ENCODE measurements around the gene GALNT10.

Gene GALNT10

GRCh38 chr5:154364771-154365170 lies 174.2 kb downstream of the GALNT10 start:
- TF ChIP-seq TOX (CRISPR knock-in tag; IDR thresholded peaks at IDR 0.05; ENCODE audit: borderline replicate concordance) (0 out of 2 replicates have a peak, but pooled peaks have one; percentile 47), ARNTL (CRISPR knock-in tag; IDR thresholded peaks at IDR 0.05; ENCODE audit: borderline replicate concordance, low read depth) (no peak), ZNF8 (CRISPR knock-in tag; IDR thresholded peaks at IDR 0.05) (no peak), ISL1 (CRISPR knock-in tag; IDR thresholded peaks at IDR 0.05) (peak; percentile 79)
- ATAC-seq = peak; percentile 34

DNA sequence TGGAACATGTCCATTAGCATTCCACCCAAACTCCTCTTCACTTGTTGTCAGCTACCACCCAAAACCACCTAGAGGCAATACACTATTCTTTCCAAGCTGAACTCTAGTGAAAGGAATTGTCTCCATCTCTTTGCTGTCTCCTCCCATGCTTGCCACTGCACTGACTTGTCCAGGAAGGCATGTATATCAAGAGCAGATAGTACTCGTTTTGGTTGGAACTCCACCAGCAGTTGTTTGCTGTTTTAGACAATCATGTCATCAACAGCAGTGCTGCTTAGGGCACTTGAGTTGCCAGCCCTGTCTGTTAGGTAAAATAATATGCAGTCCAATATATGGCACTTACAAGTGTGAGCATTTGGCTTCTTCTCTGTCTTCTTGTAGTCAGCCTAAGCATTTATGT lies 175.3 kb downstream of the GALNT10 start:
- no peak for TF ChIP-seq SNAI2 (CRISPR knock-in tag; IDR thresholded peaks at IDR 0.05)
- TF ChIP-seq PPARA (CRISPR knock-in tag; IDR thresholded peaks at IDR 0.05; ENCODE audit: borderline replicate concordance) = no peak
- TF ChIP-seq, protein P1, sequence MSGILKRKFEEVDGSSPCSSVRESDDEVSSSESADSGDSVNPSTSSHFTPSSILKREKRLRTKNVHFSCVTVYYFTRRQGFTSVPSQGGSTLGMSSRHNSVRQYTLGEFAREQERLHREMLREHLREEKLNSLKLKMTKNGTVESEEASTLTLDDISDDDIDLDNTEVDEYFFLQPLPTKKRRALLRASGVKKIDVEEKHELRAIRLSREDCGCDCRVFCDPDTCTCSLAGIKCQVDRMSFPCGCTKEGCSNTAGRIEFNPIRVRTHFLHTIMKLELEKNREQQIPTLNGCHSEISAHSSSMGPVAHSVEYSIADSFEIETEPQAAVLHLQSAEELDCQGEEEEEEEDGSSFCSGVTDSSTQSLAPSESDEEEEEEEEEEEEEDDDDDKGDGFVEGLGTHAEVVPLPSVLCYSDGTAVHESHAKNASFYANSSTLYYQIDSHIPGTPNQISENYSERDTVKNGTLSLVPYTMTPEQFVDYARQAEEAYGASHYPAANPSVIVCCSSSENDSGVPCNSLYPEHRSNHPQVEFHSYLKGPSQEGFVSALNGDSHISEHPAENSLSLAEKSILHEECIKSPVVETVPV (CRISPR knock-in tag; IDR thresholded peaks at IDR 0.05) = no peak
- no peak for TF ChIP-seq ESRRG (CRISPR knock-in tag; IDR thresholded peaks at IDR 0.05)
- no peak for TF ChIP-seq ISL1 (CRISPR knock-in tag; IDR thresholded peaks at IDR 0.05)
- TF ChIP-seq, protein P2, sequence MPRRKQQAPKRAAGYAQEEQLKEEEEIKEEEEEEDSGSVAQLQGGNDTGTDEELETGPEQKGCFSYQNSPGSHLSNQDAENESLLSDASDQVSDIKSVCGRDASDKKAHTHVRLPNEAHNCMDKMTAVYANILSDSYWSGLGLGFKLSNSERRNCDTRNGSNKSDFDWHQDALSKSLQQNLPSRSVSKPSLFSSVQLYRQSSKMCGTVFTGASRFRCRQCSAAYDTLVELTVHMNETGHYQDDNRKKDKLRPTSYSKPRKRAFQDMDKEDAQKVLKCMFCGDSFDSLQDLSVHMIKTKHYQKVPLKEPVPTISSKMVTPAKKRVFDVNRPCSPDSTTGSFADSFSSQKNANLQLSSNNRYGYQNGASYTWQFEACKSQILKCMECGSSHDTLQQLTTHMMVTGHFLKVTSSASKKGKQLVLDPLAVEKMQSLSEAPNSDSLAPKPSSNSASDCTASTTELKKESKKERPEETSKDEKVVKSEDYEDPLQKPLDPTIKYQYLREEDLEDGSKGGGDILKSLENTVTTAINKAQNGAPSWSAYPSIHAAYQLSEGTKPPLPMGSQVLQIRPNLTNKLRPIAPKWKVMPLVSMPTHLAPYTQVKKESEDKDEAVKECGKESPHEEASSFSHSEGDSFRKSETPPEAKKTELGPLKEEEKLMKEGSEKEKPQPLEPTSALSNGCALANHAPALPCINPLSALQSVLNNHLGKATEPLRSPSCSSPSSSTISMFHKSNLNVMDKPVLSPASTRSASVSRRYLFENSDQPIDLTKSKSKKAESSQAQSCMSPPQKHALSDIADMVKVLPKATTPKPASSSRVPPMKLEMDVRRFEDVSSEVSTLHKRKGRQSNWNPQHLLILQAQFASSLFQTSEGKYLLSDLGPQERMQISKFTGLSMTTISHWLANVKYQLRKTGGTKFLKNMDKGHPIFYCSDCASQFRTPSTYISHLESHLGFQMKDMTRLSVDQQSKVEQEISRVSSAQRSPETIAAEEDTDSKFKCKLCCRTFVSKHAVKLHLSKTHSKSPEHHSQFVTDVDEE (CRISPR knock-in tag; IDR thresholded peaks at IDR 0.05) = no peak
- no peak for TF ChIP-seq ARNTL (CRISPR knock-in tag; IDR thresholded peaks at IDR 0.05; ENCODE audit: borderline replicate concordance, low read depth)
- ATAC-seq = no peak

- no peak for ATAC-seq
- no peak for TF ChIP-seq ZFP30 (CRISPR knock-in tag; IDR thresholded peaks at IDR 0.05)
- TF ChIP-seq, protein P2 (CRISPR knock-in tag; IDR thresholded peaks at IDR 0.05) = no peak
- TF ChIP-seq CREB5 (CRISPR knock-in tag; IDR thresholded peaks at IDR 0.05; ENCODE audit: low read depth) = no peak
- TF ChIP-seq ZNF565 (CRISPR knock-in tag; conservative IDR thresholded peaks at IDR 0.05; ENCODE audit: low read depth) = no peak
- no peak for TF ChIP-seq ZC3H10 (CRISPR knock-in tag; IDR thresholded peaks at IDR 0.05)
These were observed 175.8 kb downstream of the GALNT10 start for GRCh38 chr5:154366353-154366752.

DNA sequence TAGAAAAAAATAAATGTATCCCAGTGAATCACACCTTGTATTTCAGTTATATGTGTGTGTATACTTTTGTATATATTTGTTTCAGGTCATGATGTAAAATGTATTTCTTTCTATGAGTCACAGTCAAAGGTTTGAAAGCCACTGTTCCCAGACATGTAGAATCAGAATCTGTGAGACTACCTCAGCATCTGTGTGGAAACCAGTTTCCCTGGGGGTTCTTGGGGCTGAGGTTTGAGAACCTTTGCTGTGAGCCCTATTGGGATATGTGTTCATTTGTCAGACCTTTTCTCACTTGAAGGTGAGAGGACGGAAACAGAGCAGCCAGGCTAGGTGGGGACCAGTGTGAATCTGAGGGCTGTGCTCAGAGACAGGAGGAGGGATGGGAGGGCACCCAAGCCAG lies 176.6 kb downstream of the GALNT10 start:
- TF ChIP-seq GLIS3 (CRISPR knock-in tag; IDR thresholded peaks at IDR 0.05) (no peak), TOX (CRISPR knock-in tag; IDR thresholded peaks at IDR 0.05; ENCODE audit: borderline replicate concordance) (no peak)
- no peak for ATAC-seq

GRCh38 chr5:154368041-154368800 lies 177.7 kb downstream of the GALNT10 start:
- TF ChIP-seq CSDC2 (CRISPR knock-in tag; IDR thresholded peaks at IDR 0.05) (0 out of 2 replicates have a peak, but pooled peaks have one; percentile 39), ISL1 (CRISPR knock-in tag; IDR thresholded peaks at IDR 0.05) (0 out of 2 replicates have a peak, but pooled peaks have one; percentile 32), ZC3H10 (CRISPR knock-in tag; IDR thresholded peaks at IDR 0.05) (no peak), CREB5 (CRISPR knock-in tag; IDR thresholded peaks at IDR 0.05; ENCODE audit: low read depth) (peak; percentile 79), RARB (CRISPR knock-in tag; IDR thresholded peaks at IDR 0.05) (no peak), TOX (CRISPR knock-in tag; IDR thresholded peaks at IDR 0.05; ENCODE audit: borderline replicate concordance) (no peak)

More at GRCh38 chr5:154368041-154368800, 177.7 kb downstream of the GALNT10 start:
- ATAC-seq = peak; percentile 74
